ENCODE results near the gene OR5K3.
"Not testable (repeated sequence)": the region's sequence is repeated elsewhere in the genome, so short reads cannot be mapped to it uniquely, and the experiment has no call there.

The OR5K3 gene, protein sequence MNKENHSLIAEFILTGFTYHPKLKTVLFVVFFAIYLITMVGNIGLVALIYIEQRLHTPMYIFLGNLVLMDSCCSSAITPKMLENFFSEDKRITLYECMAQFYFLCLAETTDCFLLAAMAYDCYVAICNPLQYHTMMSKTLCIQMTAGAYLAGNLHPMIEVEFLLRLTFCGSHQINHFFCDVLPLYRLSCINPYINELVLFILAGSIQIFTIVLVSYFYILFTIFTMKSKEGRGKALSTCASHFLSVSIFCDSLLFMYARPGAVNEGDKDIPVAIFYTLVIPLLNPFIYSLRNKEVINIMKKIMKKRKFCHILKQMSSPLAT

DNA sequence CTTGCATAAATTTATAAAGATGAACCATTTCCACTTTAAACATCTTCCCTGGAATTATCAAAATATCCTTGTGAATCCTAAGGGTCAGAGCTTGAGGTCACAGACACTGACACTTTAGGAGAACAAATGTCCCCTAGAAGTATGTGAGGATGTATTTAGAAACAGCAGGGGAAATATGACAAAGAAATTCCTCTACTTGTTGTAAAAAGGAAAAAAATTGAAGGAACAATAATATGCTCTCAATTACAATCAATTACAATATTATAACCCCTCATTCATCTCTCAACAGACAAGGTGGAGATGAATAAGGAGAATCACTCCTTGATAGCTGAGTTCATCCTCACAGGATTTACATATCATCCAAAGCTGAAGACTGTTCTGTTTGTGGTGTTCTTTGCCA, at the start of gene OR5K3:
TSS of gene OR5K3 (plus strand) at position 301 of the 400 bp plus-strand sequence. CDS start at position 301, 0 bp downstream.
- DNase-seq, result no peak

DNA sequence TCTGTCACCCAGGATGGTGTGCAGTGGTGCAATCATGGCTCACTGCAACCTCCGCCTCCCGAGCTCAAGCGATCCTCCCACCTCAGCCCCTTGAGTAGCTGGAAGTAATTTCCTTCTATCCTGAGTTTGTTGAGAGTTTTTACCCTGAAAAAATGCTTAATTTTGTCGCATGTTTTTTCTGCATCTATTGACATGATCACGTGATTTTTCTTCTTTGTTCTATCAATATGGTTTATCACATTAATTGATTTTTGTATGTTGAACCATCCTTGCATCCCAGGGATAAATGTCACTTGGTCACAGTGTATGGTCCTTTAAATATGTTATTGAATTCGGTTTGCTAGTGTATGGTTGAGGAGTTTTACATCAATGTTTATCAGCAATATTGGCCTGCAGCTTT, 48.7 kb upstream of the OR5K3 start:
- DNase-seq, result no peak

DNA sequence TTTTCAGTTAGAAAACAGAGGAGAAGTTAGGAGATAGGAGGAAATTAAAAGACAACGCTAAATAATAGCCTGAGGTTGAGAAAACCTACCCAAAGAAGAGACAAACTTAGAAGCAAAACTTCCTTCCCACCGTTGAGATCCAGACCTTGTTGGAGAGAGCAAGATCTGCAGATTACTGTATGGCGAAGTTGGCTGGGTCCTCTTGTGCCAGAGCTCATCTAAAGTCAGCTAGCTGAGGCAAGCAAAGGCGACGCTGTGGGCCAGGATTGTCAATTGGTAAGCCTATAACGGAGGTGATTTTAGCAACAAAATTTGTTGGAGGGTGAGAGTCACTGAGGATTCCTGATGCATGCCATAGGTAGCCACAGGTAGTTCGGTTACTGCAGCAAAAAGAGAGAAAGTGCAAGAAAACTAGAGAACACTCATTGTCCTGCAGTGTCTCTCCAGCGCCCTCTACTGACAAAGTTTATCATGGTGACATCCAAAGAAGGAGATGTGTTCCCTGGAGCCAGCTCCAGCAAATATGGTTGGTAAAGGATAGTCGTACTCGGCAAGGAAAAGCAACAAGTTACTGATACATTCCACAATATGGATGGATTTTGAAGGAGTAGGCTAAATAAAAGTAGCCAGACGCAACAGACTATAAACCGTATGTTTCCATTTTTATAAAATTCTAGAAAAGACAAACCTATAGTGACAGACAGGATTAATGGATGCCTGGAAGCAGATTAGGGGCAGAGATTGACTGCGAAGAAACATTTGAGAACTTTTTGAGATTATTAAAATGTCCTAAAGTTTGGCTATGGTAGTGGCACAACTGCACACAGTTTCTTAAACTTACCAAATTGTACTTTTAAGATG, 46.6 kb upstream of the OR5K3 start:
- peak; percentile 15 for DNase-seq

DNA sequence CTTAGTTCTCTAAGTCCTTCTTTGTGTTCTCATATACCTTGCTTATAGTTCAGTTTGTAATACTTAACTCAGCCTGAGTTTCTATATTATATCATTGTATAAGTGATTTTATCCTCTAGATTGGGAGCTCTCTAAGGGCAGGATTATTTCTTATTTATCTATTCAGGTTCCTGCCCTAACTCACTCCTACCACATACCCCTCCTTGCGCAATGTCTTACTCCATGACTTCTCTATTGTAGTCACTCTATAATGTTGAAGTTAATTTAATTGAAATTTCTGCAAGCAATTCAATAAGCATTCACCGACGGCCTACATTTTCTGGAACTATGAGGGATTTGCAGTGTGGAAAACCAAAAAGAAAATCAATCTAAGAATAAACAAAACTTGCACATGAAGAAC, 40.4 kb upstream of the OR5K3 start:
- DNase-seq, result no peak

DNA sequence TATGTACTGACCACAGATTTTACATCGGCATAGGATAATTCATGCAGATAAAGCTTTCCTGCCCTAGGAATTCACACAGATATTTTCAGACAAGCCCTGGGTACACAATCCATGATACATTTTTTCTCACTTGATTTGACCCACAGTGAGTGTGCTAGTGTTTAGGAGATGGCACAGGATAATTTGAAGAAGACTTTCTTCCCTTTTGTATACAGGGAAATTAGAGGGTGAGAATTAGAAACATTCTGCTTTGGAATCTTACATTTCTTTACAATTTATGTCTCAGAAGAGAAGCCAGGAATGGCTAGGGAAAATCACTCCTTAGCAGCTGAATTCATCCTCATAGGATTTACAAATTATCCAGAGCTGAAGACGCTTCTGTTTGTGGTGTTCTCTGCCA, 36.9 kb upstream of the OR5K3 start, which contains the start of gene OR5K4:
TSS of gene OR5K4 (plus strand) at position 301 of the 400 bp plus-strand sequence. CDS start at position 301, 0 bp downstream.
- DNase-seq, result no peak

DNA sequence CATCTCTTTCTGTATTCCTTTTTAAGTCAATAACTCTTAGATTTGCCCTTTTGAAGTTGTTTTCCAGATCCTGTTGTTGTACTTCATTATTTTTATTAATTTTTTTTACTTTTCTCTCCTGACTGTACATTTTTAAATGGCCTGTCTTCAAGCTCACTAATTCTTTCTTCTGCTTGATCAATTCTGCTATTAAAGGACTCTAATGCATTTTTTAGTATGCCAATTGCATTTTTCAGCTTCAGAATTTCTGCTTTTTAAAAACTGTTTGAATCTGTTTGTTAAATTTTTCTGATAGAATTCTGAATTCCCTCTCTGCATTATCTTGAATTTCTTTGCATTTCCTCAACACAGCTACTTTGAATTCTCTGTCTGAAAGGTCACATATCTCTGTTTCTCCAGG, 31.2 kb upstream of the OR5K3 start:
- no peak for DNase-seq

DNA sequence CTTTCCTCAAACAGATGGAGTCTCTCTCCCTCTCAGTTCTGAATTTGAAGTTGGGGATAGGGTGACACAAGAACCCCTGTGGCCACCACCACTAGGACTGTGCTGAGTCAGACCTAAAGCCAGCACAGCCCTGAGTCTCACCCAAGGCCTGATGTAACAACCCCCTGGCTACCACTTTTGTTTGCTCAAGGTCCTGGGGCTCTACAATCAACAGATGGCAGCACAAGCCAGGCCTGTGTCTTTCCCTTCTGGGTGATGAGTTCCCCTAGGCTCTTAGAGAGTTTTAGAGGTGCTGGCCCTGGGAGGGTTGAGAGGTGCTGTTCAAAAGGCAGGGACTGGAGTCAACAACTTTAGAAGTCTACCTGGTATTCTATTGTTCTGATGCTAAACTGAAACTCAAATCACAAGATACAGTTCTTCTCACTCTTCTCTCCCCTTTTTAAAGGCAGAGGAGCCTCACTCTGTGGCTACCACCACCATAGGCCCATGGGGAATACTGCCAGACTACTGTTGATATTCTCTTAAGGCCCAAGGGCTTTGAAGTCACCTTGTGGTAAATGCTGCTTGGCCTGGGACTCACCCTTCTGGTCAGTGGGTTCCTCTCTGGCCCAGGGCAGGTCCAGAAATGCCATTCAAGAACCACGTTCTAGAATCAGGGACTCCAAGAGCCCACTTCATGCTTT, 30.3 kb upstream of the OR5K3 start:
- DNase-seq, result no peak

DNA sequence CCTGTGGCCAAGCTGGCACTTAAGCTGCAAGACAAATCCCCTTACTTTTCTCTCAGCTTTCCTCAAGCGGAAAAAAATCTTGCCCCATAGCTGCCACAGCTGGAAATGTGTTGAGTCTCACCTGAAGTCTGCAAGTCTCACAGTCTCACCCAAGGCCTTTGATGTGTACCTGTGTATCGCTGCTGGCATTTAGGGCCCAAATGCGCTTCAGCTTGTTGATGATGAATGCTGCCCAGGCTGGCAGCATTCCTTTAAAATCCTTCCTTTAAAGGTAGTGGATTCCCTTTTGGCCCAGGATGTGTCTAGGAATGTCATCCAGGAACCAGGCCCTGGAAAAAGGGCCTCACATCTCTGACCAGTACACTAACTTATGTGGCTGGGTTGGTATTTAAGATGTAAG, 29.8 kb upstream of the OR5K3 start:
- no peak for DNase-seq

DNA sequence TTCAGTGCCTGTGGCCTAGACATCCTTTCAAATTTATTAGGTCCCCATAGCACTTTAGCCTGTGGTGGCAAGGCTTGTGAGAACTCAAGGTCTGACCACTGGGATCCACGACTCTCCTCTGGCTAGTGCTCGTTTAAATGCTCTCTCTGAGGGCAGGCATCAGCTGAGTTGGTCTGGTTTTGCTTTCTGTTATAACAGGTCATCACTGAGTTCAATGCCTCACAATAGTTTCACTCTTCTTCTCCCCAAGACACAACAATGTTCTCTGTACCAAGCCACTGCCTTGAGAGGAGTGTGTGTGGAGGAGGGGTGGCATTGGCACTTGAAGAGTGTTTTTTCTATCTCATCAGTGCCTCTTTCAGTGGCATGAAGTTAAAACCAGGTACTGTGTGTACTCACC, 29.2 kb upstream of the OR5K3 start:
- no peak for DNase-seq

DNA sequence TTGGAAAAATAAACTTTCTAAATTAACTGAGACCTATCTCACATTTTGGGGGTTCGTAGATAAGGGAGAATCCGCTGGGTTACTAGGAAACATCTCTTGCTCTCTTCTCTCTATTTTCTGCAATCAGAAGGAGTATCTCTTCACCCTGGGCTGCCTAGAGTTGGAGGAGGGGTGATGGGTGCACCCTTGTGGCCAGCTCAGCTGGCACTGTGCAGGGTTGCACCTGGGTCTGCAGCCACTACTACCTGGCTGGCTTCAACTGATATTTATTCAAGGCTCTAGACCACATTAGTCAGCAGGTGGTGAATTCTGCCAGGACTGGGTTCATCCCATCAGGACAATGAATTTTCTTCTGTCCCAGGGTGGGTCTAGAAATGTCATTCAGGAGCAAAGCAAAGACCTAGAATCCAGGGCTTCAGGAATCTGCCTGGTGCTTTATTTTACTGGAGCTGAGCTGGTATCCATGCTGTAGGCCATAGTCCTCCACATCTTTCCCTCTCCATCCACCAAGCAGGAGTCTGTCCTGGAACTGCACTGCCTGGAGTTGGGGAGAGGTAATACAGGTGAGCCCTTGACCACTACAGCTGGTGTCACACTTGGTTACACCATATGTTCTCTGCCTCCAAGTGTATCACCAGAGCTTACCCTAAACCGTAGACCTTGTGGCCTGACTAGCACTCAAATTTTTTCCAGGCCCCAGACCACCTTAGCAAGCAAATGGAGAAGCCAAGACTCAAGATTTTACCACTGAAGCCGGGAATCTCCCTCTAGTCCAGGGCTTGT, 22.8 kb upstream of the OR5K3 start:
- DNase-seq, result no peak

DNA sequence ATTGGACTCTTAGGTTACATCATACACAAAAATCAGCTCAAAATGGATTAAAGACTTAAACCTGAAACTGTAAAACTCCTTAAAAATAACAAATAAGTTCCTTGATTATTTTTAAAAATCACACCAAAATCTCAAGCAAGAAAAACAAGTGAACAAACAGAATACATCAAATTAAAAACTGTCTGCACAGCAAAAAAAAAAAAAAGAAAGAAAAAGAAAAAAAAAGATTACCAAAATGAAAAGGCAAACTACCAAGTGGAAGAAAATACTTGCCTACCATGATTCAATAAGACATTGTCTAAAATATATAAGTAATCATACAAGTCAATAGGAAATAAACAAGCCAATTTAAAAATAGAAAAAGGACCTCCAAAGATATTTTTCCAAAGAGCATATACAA, 19.3 kb upstream of the OR5K3 start:
- DNase-seq, result no peak

DNA sequence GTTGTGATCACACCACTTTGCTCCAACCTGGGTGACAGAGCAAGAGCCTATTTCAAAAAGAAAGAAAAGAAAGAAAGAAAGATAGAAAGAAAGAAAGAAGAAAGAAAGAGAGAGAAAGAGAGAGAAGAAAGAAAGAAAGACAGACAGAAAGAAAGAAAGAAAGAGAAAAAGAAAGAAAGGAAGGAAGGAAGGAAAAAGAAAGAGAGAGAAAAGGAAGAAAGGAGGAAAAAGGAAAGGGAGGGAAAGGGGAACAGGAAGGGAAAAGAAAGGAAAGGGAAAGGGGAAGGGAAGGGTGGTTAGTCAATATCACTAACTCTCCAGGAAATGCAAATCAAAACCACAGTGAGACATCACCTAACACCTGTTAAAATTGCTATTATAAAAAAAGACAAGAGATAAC, 18.6 kb upstream of the OR5K3 start:
- DNase-seq, result no peak

DNA sequence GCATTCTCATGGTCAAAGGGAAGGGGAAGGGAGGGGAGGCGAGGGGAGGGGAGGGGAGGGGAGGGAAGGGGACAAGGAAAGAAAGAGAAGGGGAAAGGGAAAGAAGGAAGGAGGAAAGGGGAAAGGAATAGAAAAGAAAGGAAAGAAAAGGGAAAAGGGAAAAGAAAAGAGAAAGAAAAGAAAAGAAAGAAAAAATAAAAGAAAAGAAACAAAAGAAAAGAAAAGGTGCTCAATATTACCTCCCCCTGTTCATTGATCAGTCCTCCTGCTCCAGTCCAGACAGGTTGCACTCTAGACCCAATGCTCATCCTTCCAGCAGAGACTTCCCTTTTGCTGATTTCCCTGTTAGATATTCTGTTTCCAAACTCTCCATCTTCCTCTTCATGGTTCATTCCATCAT, 18.0 kb upstream of the OR5K3 start:
- no peak for DNase-seq

DNA sequence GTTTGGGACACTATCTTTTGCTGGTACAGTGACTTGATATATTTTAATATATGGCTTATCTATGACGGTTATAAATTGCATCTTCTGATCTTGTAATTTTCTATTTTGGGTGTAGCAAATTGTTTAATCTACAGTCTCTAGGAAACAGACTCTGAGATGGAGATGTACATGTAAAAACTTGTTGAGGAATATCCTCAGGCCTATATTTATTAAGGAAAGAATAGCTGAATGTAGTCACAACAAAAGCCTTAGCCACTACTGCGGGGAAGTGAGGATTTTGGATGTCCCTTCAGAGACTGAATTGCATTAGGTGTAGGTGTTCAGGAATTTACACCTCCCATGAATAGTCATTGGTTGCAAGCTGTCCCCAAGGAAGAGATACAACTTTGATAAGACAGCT, 13.8 kb upstream of the OR5K3 start:
- DNase-seq, result no peak

DNA sequence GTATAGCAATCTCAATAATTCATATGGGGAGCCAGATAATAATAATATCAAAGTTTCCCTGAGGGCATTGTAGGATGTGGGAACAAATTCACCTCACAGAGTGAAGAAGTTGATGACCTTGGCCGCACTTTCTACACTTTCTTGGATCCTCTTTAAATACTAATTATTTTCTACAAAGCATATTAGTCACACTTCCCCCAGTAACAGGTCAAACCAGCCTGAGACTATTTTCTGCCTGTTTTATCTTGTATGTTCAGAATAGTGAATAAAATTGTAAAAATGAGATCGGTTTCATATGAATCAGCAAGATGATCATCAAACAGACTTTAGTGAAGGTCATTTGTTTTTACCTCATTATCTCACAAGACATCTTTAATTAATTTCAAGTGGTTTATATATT, 2.3 kb upstream of the OR5K3 start:
- DNase-seq, result no peak

DNA sequence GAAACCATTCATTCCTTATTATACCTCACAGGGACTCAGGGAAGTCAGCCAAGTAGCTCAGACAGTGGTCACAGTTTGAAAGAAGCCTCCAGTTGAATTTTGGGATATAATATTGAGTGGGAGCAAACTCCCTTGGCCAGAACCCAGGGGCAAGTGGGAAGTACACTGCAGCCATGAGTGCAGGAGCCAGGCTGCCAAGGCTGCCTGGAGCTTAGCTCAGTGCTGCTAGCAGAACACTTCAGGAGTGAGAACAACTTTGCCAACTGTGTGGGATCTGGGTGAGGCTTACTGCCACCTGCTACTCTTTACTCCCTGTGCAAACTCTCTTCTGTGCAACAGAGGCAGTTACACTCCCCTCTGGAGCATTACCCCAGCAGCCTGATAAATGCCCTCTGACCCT, 4.6 kb downstream of the OR5K3 start:
- no peak for DNase-seq

DNA sequence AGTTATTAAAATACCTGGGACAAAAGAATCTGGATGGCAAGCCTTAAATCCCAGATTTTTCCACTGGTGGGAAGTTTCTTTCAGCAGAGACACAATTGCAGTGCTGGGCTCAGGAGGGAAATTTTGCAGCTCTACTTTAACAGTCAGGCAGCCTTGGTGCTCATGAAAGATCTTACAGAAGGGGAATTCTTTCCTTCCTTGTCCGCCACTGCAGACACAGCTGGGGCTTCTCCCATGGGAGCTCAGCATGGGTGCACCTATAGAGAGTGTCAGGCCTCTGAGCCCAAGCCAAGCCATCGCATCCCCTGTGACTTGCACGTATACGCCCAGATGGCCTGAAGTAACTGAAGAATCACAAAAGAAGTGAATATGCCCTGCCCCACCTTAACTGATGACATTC, 6.0 kb downstream of the OR5K3 start:
- DNase-seq, result not testable (repeated sequence)

DNA sequence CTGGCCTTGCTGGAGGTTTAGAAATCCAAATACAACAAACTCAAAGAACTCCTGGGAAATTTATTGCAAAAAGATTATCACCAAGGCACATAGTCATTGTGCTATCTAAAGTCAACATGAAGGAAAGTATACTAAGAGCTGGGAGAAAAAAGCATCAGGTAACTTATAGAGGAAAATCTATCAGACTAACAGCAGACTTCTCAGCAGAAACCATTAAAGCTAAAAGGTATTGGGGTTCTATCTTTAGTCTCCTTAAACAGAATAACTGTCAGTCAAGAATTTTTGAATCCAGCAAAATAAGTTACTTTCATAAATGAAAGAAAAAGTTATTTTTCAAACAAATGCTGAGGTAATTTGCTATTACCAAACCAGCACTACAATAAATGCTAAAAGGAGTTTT, 8.0 kb downstream of the OR5K3 start:
- DNase-seq, result no peak

DNA sequence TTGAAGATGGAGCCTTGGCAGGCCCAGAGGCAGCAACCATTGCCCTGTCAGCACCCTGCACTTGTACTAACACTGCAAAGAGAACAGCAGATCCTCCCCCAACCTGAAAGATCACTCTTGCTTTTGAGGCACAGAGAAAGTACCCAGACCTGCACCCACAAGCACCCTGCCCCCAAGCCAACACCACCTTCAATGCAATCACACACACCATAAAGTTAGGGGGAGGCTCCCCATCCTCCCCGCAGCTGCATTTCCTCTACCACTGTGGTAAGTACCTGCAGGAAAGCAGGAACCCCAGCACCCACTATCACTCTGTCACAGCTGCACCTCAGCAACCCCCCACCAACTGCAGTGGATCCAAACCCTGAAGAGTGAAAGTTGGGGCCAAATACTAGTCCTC, 12.0 kb downstream of the OR5K3 start:
- no peak for DNase-seq

DNA sequence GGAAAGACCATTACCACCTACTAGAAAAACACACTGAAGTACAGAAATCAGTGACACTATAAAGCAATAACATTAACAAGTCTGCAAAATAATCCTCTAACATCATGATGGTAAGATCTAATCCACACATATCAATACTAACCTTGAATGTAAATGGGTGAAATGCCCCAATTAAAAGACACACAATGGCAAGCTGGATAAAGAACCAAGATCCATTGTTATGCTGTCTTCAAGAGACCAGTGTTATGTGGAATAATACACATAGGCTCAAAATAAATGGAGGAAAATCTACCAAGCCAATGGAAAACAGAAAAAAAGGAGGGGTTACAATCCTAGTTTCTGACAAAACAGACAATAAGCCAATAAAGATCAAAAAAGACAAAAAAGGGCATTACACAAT, 13.5 kb downstream of the OR5K3 start:
- no peak for DNase-seq

DNA sequence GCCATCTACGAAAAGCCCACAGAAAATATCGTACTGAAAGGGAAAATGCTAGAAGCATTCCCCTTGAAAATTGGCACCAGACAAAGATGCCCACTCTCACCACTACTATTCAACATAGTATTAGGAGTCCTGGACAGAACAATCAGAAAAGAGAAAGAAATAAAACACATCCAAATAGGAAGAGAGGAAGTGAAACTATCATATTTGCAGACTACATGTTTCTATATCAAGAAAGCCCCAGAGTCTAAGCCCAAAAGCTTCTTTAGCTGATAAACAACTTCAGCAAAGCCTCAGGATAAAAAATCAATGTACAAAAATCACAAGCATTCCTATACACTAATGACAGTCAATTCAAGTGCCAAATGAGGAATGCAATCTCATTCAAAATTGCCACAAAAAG, 15.6 kb downstream of the OR5K3 start:
- no peak for DNase-seq

DNA sequence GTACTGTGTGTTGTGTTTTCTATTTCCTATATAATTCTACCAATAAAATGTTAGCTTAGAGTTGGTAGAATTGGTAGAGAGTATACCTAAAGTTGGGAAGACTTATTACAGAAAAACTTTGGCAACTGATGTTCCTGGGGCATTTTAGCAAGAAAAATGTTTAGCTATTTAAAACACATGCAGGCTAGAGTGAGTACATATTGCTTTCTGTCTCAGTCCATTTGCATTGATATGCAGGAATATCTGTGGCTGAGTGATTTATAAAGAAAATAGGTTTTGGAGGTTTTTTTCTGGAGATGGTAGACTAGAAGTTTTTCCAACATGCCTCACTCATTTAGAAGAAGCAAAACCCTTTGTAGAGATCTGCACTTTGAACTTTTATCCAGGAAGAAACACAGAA, 42.1 kb downstream of the OR5K3 start:
- DNase-seq, result no peak

DNA sequence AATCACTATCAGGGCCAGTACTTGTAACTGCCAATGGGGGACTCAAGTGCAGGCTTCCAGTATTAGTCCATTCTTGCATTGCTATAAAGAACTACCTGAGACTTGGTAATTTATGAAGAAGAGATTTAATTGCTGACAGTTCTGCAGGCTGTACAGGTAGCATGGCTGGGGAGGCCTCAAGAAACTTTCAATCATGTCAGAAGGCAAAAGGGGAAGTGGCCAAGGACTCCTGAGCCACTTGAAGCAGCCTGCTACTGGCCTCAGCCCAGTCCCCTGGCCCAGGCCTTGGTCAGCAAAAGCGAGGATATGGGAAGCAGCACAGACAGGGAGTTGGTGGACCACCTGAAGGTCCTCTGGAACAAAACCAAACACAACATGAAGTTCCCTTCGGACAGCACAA, 43.3 kb downstream of the OR5K3 start:
- no peak for DNase-seq

Data from NCI-H1092 treated with DMSO at 0.1 percent for 48 hours (cell line).